HG02642 (cell line): ENCODE data around the gene SPTLC3.

Source experiments
- ATAC-seq: cut with Tn5 transposase; IDR thresholded peaks from one replicate; pipeline ENCODE4 v1.9.1; 2021; ENCODE audit warnings: mild to moderate bottlenecking; ENCODE audit not compliant: unreplicated experiment, poor library complexity

The SPTLC3 gene

DNA sequence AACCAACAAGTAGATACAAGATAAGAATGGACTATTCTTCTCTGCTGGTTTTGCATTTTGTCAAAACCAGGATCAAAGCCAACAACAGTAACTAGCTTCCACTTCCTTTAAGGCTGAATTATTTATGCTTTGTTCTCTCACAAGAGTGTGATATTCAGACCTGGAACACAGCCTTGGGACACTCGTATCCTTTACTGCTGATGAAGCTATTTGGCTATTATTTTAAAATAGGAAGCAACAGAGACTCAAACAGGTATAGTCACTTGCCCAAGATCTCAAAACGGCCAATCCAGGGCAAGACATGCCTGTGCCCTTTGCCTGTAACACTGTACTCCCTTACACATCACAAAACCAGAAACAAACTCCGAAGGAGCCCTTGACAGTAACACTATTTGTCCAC lies 19.9 kb downstream of the SPTLC3 start:
- no peak for ATAC-seq

- ATAC-seq, result no peak
Observed at GRCh38 chr20:13029687-13030375, 21.1 kb downstream of the SPTLC3 start.

DNA sequence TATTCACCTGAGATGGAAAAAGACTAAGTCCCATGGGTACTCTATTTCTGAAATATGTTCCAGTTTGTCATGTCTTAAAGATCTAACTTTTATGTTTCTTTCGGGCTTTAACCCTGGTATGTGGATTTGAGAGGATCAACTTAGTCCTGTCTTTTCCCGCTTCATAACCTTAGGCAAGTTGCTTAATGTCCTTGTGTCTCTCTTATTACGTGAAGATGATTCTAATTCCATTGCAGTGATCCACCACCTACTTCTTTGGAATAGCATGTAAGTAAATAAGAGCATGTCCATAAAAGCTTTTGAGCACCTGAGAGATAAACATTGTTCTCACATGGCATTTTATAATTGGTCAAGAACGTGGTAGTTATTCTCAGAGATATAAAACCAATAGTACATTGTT lies 23.0 kb downstream of the SPTLC3 start:
- no peak for ATAC-seq

DNA sequence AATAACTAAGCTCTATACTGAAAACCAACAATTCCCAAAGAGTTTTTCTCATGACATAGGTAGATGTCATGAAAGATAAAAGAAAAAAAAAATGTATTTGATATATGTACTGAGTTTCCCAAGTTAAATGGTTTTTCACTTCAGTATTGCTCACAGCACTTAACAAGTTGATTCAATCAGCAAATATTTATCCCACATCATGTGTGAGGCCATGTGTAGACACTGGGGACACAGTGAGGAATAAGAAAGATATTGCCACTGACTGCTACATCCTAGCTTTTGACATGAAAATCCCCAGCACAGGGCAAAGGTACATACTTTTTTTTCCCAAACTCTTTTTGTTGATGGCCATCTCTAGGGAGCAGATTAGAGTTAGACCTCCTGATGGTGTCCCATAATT lies 25.3 kb downstream of the SPTLC3 start:
- ATAC-seq, result no peak

GRCh38 chr20:13034936-13035335 lies 26.2 kb downstream of the SPTLC3 start:
- no peak for ATAC-seq

DNA sequence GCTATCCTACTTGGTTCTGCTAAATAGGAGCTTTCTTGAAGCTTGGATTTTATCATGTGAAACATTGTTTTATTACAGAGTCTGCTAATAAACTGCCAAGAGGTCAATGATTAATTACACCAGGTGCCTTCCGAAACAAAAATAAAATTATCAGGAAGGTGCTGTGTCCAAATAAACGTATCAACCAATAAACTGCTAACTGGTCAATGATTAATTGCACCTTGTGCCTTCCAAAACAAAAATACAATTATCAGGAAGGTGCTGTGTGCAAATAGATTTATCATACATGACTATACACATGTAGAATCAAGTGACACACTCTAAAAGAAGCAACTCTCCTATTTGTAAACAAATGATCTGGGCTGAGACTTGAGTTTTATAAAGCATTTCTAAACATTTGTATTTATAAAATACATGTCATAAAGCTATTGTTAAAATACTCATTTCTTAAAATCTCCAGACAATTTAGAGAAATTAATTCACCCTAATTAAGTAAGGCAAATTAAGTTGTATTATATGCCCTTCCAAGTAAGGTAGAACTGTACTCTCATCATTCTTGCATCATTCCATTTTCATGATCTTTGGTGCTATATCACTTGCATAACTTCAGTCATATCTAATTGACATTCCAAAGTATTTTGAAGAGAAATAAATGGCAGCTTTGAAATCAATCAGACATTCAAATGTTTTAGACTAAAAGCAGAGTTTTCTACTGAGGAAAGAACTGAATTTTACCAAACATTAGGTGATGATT lies 26.8 kb downstream of the SPTLC3 start:
- ATAC-seq, result no peak

DNA sequence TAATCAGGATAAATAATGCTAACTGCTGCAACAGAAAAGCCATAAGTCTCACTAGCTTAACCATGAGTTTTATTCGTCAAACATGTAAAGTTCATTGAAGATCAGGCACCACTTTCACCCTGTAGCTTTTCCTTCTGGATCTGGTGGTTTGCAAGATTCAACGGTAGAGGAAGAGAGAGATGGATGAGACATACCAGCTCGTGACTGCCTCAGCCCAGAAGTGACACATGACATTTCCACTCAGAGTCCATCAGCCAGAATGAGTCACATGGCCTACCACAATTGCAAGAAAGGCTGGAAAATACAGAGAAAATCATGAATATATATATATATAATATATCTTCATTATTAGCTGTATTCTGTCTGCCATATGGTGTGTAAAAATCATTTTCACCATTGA lies 29.0 kb downstream of the SPTLC3 start:
- no peak for ATAC-seq

DNA sequence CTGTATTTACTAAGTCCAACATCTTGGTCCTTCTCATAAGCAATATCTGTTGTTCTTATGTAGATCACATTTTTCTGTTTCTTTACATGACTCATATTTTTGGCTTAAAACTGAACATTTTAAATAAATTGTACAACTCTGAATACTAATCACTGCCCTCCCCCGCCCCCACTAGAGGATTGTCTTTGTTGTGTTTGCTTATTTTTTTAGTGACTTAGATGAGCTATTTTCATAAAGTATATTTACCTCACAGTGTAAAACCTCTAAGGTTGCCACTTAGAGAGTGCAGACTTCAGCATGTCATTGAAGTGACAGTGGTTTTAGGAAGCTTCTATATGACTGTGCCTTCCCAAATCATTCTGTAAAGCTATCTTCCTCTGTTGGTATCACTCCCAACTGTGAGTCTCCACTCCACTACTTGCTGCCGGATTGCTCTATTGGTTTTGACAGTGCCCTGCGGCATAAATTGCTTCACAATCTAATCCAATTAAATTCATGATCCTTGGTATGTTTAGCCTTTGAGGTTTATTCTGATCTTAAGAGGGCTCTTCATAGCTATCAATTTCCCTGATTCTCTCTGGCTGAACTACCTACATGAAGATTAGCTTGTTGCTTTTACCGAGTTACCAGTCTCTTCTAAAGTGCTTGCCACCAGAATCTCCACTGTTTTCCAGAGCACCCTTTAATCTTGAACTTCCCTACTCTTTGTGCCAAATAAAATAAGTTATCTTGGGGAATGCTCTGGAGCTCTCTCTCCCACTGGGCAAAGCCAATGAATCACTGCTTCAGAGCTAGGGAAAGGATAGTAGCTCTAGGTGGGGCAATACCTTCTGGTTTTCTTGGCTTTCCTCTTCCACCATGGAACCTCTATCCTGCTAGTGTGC lies 33.0 kb downstream of the SPTLC3 start:
- no peak for ATAC-seq

- no peak for ATAC-seq
Observed at GRCh38 chr20:13042458-13042794, 33.7 kb downstream of the SPTLC3 start.

- ATAC-seq, result no peak
Observed at GRCh38 chr20:13046409-13046808, 37.6 kb downstream of the SPTLC3 start.

- ATAC-seq, result no peak
Observed at GRCh38 chr20:13054011-13054410, 45.2 kb downstream of the SPTLC3 start.

- no peak for ATAC-seq
Observed at GRCh38 chr20:13058666-13059389, 50.1 kb downstream of the SPTLC3 start.

- no peak for ATAC-seq
Observed at GRCh38 chr20:13059398-13060136, 50.8 kb downstream of the SPTLC3 start.

- no peak for ATAC-seq
Observed at GRCh38 chr20:13060327-13060726, 51.6 kb downstream of the SPTLC3 start.

DNA sequence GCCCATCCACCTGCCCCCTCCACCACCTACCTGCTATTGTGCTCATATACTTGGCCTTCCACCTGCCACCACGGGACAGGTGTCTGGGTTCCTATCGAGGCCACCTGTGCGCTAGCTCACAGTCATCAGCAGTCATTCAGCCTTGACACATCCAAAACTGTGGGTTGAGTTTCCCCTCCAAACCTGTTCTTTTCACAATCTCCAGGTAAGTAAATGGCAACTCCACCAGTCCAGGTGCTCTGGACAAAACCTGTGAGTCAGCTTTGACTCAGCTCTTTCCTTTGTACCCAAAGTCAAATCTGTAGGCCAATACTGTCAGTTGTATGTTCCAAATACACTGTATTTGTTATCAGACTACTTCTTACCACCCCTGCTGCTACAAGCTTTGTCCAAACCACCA lies 52.6 kb downstream of the SPTLC3 start:
- no peak for ATAC-seq

DNA sequence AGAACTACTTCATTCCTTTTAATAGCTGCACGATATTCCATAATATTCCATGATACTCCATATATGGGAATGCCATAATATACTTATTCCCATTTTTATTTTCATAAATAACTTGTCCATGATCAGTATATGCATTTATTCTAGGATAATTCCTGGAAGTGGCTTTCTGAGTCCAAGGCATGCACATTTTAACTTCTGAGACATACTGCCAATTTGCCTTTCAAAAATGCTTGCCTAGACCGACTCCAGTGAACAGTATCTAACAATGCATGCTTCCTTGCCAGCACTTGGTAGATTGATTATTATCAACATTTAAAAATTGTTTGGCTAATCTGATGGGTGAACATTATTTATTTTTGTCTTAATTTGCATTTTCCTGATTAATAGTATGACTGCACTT lies 54.0 kb downstream of the SPTLC3 start:
- ATAC-seq, result no peak

GRCh38 chr20:13068336-13068735 lies 59.6 kb downstream of the SPTLC3 start:
- no peak for ATAC-seq

DNA sequence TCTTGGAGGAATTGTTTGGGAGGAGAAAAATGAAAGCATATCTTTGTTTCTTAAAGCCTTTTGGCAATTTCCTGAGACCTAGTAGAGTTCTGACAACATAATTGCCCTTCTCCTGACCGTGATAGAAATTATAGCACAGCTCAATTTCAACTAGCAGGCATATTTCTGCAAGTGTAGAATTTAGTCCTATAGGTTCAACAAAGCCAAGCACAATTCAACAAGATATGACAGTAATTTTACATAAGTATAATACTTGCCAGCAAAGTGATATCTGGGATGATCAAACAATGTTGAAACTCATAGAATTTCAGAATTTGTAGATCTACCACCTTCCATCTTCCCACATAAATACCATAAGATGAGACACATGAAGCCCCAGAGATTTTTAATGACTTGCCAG lies 73.1 kb downstream of the SPTLC3 start:
- ATAC-seq, result no peak

- ATAC-seq, result no peak
Observed at GRCh38 chr20:13082378-13082777, 73.6 kb downstream of the SPTLC3 start.

DNA sequence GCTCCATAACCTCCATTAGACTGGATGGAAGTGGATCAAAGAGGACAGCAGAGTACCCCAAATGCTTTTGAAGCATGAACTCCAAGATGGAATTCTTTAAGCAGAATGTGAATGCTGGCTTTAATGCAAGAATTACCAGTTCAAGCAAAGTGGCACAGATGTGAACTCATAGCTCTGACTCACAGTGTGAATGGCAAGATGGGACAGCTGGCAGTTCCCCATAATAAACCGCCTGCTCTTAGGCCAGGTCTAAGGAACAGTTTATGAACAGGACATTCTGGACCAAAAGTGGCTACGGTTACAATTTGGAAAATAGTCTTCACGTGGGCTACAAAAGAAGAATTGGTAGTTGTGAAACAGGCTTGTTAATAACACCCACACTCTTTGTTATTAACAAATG lies 76.5 kb downstream of the SPTLC3 start:
- no peak for ATAC-seq
